ENCODE data around the gene BLOC1S4.
"Not testable (repeated sequence)": the region's sequence is repeated elsewhere in the genome, so short reads cannot be mapped to it uniquely, and the experiment has no call there.

The BLOC1S4 gene

DNA sequence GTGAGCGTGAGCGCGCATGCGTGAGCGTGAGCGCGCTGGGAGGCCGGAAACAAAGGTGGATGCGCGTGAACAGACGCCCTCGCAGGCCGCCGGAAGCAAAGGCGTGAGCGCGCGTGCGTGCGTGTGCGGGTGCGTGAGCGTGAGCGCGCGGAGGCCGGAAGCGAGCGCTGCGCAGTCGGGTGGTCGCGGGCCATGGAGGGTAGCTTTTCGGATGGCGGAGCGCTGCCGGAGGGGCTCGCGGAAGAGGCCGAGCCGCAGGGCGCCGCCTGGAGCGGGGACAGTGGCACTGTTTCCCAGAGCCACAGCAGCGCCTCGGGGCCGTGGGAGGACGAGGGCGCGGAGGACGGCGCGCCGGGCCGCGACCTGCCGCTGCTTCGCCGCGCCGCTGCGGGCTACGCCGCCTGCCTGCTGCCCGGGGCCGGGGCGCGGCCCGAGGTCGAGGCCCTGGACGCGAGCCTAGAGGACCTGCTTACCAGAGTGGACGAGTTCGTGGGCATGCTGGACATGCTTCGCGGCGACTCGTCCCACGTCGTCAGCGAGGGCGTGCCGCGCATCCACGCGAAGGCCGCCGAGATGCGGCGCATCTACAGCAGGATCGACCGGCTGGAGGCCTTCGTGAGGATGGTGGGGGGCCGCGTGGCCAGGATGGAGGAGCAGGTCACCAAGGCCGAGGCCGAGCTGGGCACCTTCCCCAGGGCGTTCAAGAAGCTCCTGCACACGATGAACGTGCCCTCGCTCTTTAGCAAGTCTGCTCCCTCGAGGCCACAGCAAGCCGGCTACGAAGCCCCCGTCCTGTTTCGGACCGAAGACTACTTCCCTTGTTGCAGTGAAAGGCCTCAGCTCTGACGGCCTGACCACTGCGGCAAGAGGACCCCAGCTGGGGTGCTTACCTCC is at the start of gene BLOC1S4:
Gene BLOC1S4, plus strand, starts transcription at position 157 of the 894 bp plus-strand sequence. Its CDS starts 36 bp downstream, at position 193.
- DNase-seq: peak; percentile 95

- no peak for DNase-seq
Measured at GRCh38 chr4:6668391-6668790, 47.6 kb upstream of the BLOC1S4 start.

DNA sequence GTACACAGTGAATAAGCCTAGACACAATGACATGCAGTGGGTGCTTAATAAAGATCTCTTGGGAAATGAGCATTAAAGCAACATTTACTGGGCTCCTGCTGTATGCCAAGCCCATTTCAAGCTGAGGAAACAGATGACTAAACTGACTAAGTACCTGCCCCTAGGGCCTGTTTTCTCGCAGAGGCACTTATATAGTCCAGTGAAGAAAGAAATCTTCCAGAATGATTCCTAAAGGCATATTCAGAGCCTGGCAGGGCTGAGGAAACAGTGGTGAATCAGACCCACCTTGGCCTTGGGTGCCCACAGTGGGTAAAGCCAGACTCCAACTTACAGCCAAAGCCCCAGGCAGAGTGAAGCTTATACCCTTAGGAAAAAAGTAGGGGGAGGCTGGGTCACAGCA is 44.3 kb upstream of the BLOC1S4 start:
- no peak for DNase-seq

DNA sequence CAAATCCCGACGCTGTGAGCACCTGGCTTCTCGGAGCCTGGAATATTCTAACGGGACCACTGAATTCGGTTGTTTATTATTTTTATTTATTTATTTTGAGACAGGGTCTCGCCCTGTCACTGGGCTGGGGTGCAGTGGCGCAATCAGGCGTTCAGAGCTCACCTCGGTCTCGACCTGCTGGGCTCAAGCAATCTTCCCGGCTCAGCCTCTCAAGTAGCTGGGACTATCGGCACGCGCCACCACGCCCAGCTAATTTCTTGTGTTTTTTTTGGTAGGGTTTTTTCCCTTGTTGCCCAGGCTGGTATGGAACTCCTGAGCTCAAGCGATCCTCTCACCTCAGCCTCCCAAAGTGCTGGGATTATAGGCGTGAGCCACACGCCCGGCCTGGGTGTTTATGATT is 43.8 kb upstream of the BLOC1S4 start:
- DNase-seq: no peak

GRCh38 chr4:6672541-6673190 is 43.3 kb upstream of the BLOC1S4 start:
- not testable (repeated sequence) for DNase-seq

- DNase-seq: not testable (repeated sequence)
Measured at GRCh38 chr4:6673191-6673659, 42.7 kb upstream of the BLOC1S4 start.

DNA sequence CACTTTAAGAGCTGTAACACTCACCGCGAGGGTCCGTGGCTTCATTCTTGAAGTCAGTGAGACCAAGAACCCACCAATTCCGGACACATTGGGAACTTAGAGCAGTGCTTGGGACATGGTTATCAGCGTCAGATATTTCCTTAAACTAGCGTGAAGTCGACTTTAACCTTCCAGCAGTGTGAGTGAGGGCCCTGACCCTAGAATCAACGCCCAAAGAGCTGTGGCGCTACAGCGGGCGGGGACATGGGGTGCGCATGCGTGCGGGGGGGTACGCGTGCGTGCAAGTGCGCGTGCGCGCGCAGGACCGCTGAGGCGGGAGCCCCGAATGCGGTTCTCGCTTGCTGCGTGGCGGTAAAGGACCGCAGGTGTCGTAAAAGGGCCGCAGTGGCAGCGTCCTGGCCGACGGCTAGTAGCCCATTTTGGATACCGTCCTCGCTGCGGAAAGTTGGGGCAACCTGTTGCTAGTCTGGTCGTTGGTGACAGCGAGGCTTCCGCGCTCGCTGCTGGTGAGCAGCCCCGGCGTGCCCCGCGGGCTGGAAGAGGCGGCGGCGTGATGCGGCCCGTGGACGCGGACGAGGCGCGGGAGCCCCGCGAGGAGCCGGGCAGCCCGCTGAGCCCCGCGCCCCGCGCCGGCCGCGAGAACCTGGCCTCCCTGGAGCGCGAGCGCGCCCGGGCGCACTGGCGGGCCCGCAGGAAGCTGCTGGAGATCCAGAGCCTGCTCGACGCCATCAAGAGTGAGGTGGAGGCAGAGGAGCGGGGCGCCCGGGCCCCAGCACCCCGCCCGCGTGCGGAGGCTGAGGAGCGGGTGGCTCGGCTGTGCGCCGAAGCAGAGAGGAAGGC is 42.1 kb upstream of the BLOC1S4 start:
- DNase-seq: peak; percentile 96

- no peak for DNase-seq
Measured at GRCh38 chr4:6674500-6675149, 41.3 kb upstream of the BLOC1S4 start.

- DNase-seq: no peak
Measured at GRCh38 chr4:6676722-6677558, 39.0 kb upstream of the BLOC1S4 start.

- DNase-seq: no peak
Measured at GRCh38 chr4:6680372-6681034, 35.5 kb upstream of the BLOC1S4 start.

- DNase-seq: no peak
Measured at GRCh38 chr4:6681191-6681590, 34.8 kb upstream of the BLOC1S4 start.

DNA sequence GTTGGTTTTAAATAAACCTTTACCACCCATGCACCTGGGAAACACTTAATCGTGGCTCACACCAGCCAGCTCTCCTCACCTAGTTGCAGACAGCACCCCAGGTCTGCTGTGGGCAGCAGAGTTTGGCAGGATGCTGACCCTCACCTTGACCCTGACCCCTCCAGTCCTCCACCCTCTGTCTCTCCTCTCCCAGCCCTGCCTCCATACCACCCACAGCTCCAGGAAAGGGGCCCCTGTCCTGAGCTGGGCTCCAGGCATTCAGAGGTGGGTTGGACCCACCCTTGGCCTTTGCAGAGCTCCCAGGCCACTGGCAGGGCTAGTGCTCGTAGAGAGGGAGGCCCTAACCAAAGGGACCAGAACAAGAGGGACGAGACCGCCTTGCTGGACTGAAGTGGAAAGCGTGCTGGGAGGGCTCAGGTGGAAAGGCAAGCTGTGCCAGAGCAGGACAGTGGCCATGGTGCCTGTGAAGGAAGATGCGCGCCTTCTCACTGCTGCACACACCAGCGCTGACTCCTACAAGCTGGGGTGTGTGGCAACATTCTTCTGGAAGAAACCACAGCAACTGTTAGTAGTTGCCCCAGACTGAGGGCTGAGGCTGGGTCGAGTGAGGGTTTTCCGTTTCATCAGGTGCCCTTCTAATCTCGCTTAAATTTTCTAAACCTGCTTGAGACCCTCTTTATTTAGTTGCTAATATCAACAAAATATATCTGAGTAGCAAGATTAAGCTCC is 32.9 kb upstream of the BLOC1S4 start:
- no peak for DNase-seq

GRCh38 chr4:6684656-6685055 is 31.3 kb upstream of the BLOC1S4 start:
- no peak for DNase-seq

DNA sequence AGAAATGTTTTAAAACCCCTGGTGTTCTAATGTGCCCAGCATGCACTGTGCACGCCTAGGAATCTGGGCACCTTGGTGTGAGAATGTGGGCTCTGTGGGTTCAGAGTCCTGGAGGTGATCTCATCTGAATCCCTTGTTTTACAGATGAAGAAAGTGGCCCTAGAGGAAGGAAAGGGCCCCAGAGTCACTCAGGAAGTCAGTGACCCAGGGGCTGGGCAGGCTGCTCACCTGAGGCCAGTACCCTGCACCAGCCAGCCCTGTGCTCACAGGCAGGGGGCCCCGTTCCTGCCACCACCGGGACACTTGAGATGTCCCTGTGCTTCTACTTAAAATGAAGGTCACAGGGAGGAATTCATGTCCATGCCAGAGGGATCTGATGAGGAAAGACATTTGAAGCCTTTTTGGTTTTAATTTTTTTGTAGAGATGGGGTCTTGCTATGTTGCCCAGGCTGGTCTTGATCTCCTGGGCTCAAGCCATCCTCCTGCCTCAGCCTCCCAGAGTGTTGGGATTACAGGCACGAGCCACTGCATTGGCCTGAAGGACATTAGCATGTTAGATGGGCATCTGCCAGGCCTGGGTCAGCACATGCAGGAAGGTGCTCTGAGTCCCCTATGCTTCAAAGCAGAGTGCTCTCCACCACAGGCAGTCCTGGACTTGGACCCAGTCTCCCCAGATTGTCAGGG is 29.7 kb upstream of the BLOC1S4 start:
- DNase-seq: no peak

DNA sequence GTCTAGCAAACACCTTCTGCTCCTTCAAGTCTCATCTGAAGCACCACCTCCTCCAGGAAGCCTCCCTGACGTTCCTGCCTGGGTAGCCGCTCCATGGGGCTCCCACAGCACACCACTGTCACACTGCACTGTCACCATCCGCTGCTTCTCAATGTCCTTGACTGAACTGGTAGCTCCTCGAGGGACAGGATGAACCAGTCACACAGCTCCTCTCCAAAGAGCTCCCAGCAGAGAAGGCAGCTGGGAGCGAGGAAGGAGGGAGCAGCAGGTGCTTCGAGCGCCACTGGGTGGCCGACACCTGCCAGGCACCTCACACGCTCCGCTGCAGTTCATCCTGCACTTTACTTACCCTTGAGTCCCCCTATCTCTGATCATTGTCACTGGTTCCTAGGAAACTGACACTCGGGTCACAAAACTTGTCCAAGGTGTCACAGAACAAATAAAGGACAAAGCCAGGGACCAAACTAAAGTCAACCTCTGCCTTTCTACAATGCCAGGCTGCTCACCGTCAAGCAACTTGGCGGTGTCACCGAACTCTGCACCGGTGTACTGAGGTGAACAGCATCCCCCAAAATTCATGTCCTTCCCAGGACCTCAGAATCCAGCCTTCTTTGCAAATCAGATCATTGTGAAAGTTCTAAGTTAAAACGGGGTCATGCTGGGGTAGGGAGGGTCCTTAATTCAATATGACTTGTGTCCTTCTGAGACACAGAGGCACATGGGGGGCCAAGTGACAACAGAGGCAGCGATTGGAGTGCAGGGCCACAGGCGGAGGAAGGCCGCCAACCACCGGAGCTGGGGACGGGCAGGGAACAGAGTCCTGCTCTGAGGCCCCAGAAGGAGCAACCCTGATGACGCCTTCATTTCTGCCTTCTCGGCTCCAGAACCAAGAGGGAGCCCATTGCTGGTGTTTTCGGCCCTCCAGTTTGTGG is 27.8 kb upstream of the BLOC1S4 start:
- no peak for DNase-seq

- peak; percentile 51 for DNase-seq
Measured at GRCh38 chr4:6688879-6689505, 27.0 kb upstream of the BLOC1S4 start.

DNA sequence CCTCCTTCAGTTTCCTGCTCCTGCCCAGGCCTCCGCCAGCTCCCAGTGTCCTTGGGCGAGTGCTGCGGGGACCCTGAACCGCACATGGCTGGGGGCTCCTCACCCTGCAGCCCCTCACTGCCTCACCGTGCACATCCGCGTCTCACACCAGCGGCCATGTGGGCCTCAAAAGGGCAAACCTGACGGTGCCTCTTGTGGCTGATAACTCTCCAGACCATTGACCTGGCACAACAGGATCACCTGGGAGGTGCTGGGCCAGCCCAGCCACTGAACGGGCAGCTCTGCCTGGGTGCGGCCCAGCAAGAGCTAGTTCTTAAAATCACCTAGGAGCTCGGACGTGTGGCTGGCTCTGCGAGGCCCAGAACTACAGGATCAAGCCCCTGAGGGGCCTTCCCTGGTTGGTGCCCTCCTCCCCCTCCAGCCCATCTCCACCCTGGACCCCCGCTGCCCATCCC is 26.4 kb upstream of the BLOC1S4 start:
- DNase-seq: no peak

DNA sequence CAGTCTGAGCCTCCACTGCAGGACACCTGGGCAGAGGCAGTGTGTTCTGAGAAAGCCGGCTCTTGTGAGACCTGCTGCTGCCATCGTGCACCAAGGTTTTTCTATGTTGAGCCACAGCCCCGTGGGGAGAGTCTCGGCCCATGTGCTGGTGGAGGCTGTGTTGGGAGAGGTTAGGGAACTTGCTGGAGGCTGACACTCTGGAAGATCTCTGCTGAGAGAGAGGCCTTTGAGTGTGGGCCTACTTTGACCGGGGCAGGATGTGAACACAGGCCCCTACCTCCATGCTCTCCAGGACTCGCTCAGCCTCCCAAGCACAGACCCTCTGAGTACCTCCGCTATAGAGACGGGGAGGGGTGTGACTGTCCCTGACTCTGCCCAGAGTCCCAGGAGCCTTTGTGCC is 23.6 kb upstream of the BLOC1S4 start:
- no peak for DNase-seq

Data from suppressor macrophage treated with lipopolysaccharide for 4 hours (primary cell).